OCI-LY3 (cell line): ENCODE results near the gene FYTTD1.

Source experiments
- H2AFZ ChIP-seq: fragments of 200-600, 300-600 bp; shearing (Covaris generic); 2 replicates; pipeline ENCODE4 v1.6.0; 2014; ENCODE audit warnings: antibody characterized with exemption, low read depth, low read length
- H3K27ac ChIP-seq: fragments of 200-600, 300-600 bp; sonication (generic); 2 replicates; pipeline ENCODE4 v1.5.1; 2014; ENCODE audit warnings: mild to moderate bottlenecking, low read length, moderate library complexity, mixed read lengths
- H3K27me3 ChIP-seq: fragments of 200-600, 300-600 bp; sonication (generic); 2 replicates; pipeline ENCODE4 v1.6.1; 2014; ENCODE audit warnings: low read depth, low read length, mixed read lengths
- H3K36me3 ChIP-seq: fragments of 200-600, 300-600 bp; sonication (generic); replicated peaks from 2 replicates; pipeline ENCODE3; 2014; ENCODE audit warnings: low read depth, low read length, mixed read lengths
- H3K4me1 ChIP-seq: fragments of 300-600, 200-600 bp; sonication (generic); 2 replicates; pipeline ENCODE4 v1.6.1; 2014; ENCODE audit warnings: low read length, mixed read lengths
- H3K4me2 ChIP-seq: fragments of 200-600, 300-600 bp; sonication (generic); 2 replicates; pipeline ENCODE4 v1.6.1; 2014; ENCODE audit warnings: low read length, mixed read lengths
- H3K4me3 ChIP-seq: fragments of 300-600, 200-600 bp; sonication (generic); 2 replicates; pipeline ENCODE4 v1.5.1; 2014; ENCODE audit warnings: antibody characterized with exemption, mild to moderate bottlenecking, low read length, moderate library complexity
- H3K79me2 ChIP-seq: fragments of 300-600, 200-600 bp; shearing (Covaris generic); 2 replicates; pipeline ENCODE4 v1.6.1; 2014; ENCODE audit warnings: mild to moderate bottlenecking, low read length, mixed read lengths
- H3K9ac ChIP-seq: fragments of 300-600, 200-600 bp; shearing (Covaris generic); 2 replicates; pipeline ENCODE4 v1.6.0; 2014; ENCODE audit warnings: mild to moderate bottlenecking, low read length, moderate library complexity
- H3K9me3 ChIP-seq: fragments of 200-600, 300-600 bp; shearing (Covaris generic); 2 replicates; pipeline ENCODE4 v1.6.1; 2014; ENCODE audit warnings: low read length, mixed read lengths; ENCODE audit not compliant: insufficient read depth
- H4K20me1 ChIP-seq: fragments of 200-600, 300-600 bp; sonication (generic); 2 replicates; pipeline ENCODE4 v1.6.1; 2016; ENCODE audit warnings: low read length, mixed read lengths; ENCODE audit not compliant: insufficient read depth
- CTCF ChIP-seq: fragments of 200-600, 300-600 bp; sonication (generic); IDR thresholded peaks from 2 replicates; pipeline ENCODE4 v1.5.1; 2014; ENCODE audit warnings: antibody characterized with exemption, low read length, low read depth
- EZH2phosphoT487 ChIP-seq: fragments of 200-600 bp; shearing (Covaris generic); IDR thresholded peaks from 2 replicates; pipeline ENCODE4 v1.6.1; 2018; ENCODE audit warnings: antibody characterized with exemption, mixed run types, low read depth

The FYTTD1 gene

DNA sequence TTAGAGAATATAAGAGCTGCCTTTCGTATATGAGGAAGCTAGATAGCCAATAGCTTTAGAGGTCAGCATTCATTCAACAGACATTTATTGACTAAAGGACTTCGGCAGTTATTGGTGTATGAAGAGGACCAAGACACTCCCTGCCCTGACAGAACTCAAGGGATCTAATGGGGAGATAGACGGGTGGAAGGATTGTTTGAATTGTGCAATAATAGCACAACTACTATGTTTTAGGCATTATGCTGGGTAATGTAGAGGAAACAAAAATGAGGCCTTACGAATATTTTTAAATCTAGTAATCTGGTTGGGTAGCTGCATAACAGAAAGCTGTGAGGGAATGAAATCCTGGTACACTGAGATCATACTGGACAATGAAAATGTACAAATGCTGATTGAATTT, 46.4 kb downstream of the FYTTD1 start:
- H3K9ac ChIP-seq: no peak overlapping the region
- H3K79me2 ChIP-seq: peaks cover 90% of the 10 kb centered on the region
- H3K9me3 ChIP-seq: no peaks in the 10 kb centered on the region
- TF ChIP-seq EZH2phosphoT487 (no peak), CTCF (no peak)
- peaks cover 56% of the 10 kb centered on the region for H4K20me1 ChIP-seq
- H3K4me3 ChIP-seq: no peak overlapping the region
- no peaks in the 10 kb centered on the region for H3K36me3 ChIP-seq
- peaks cover 28% of the 10 kb centered on the region for H3K4me1 ChIP-seq
- H3K4me2 ChIP-seq: no peak overlapping the region
- H3K27ac ChIP-seq: no peak overlapping the region
- H2AFZ ChIP-seq: no peak overlapping the region
- H3K27me3 ChIP-seq: no peaks in the 10 kb centered on the region

GRCh38 chr3:197798863-197799262, 49.2 kb downstream of the FYTTD1 start:
- peaks cover 22% of the 10 kb centered on the region for H3K4me1 ChIP-seq
- H3K36me3 ChIP-seq: no peaks in the 10 kb centered on the region
- H3K9ac ChIP-seq: no peak overlapping the region
- TF ChIP-seq CTCF (no peak), EZH2phosphoT487 (no peak)
- H2AFZ ChIP-seq: no peak overlapping the region
- H3K4me2 ChIP-seq: no peak overlapping the region
- H3K4me3 ChIP-seq: no peak overlapping the region
- no peaks in the 10 kb centered on the region for H3K27me3 ChIP-seq
- peaks cover 89% of the 10 kb centered on the region for H3K79me2 ChIP-seq
- no peak overlapping the region for H3K27ac ChIP-seq
- peaks cover 72% of the 10 kb centered on the region for H4K20me1 ChIP-seq
- no peaks in the 10 kb centered on the region for H3K9me3 ChIP-seq

GRCh38 chr3:197800379-197800778, 50.7 kb downstream of the FYTTD1 start:
- no peak overlapping the region for H3K9ac ChIP-seq
- H3K4me3 ChIP-seq: no peak overlapping the region
- H3K4me2 ChIP-seq: no peak overlapping the region
- H4K20me1 ChIP-seq: peaks cover 66% of the 10 kb centered on the region
- H3K9me3 ChIP-seq: no peaks in the 10 kb centered on the region
- no peak overlapping the region for H2AFZ ChIP-seq
- no peaks in the 10 kb centered on the region for H3K27me3 ChIP-seq
- peaks cover 86% of the 10 kb centered on the region for H3K79me2 ChIP-seq
- H3K4me1 ChIP-seq: peaks cover 16% of the 10 kb centered on the region
- no peaks in the 10 kb centered on the region for H3K36me3 ChIP-seq
- no peak overlapping the region for H3K27ac ChIP-seq
- TF ChIP-seq CTCF (no peak), EZH2phosphoT487 (no peak)

- H3K4me1 ChIP-seq: peaks cover 16% of the 10 kb centered on the region
- H3K27me3 ChIP-seq: no peaks in the 10 kb centered on the region
- H3K27ac ChIP-seq: no peak overlapping the region
- peaks cover 84% of the 10 kb centered on the region for H3K79me2 ChIP-seq
- peaks cover 56% of the 10 kb centered on the region for H4K20me1 ChIP-seq
- H3K36me3 ChIP-seq: no peaks in the 10 kb centered on the region
- no peak for TF ChIP-seq EZH2phosphoT487
- peak; percentile 59 for TF ChIP-seq CTCF
- no peak overlapping the region for H2AFZ ChIP-seq
- no peak overlapping the region for H3K9ac ChIP-seq
- no peak overlapping the region for H3K4me2 ChIP-seq
- H3K9me3 ChIP-seq: no peaks in the 10 kb centered on the region
- H3K4me3 ChIP-seq: no peak overlapping the region
These were observed 52.5 kb downstream of the FYTTD1 start for GRCh38 chr3:197801891-197802778.
